Fibroblast of pulmonary artery (primary cell): ENCODE data around the gene FOXRED1.
A peak's percentile ranks its signal among the peaks of the same experiment; 100 is the strongest.

Source experiments
- DNase-seq: peaks from one replicate; pipeline ENCODE4 v3.0.0-alpha.2; 2010; ENCODE audit warnings: low read depth
- H3K4me3 ChIP-seq: replicated peaks from 2 replicates; pipeline ENCODE4 v1.5.1; 2011; ENCODE audit warnings: low read depth, mild to moderate bottlenecking, control low read depth, low read length, moderate library complexity
- CTCF ChIP-seq: IDR thresholded peaks from 2 replicates; pipeline ENCODE4 v1.5.1; 2011; ENCODE audit warnings: mild to moderate bottlenecking, control low read depth, low read length, inconsistent platforms; ENCODE audit errors: missing control alignments

The FOXRED1 gene

GRCh38 chr11:126268361-126268707 lies 620 bp upstream of the FOXRED1 start:
- no peak for DNase-seq
- peak overlapping the region; percentile 97 for H3K4me3 ChIP-seq
- no peak for TF ChIP-seq CTCF

DNA sequence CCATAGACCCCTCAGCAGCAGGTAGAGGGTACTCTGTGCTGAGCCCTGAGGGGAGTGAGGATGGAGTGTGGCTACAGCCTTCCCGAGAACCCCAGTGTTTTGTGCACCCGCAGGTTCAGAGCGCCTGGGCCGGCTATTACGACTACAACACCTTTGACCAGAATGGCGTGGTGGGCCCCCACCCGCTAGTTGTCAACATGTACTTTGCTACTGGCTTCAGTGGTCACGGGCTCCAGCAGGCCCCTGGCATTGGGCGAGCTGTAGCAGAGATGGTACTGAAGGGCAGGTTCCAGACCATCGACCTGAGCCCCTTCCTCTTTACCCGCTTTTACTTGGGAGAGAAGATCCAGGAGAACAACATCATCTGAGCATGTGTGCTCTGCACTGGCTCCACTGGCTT lies 8.4 kb downstream of the FOXRED1 start:
- no peak for DNase-seq
- no peak overlapping the region for H3K4me3 ChIP-seq
- TF ChIP-seq CTCF = no peak

GRCh38 chr11:126277780-126278179 lies 8.8 kb downstream of the FOXRED1 start:
- no peak for TF ChIP-seq CTCF
- DNase-seq = no peak
- no peak overlapping the region for H3K4me3 ChIP-seq

DNA sequence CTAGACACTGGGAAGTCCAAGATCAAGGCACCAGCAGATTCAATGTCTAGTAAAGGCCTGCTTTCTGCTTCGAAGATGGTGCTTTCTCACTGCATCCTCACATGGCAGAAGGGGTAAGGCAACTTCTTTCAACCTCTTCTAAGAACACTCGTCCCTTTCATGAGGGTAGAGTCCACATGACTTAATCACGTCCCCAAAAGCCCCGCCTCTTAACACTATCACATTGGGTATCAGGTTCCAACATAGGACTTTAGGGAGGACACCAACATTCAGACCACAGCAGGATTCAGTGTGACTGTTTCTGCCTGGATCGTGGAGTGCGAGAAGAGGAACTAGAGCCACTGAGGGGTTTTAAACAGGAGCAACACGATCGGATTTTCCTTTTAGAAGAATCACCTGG lies 10.2 kb downstream of the FOXRED1 start:
- no peak overlapping the region for H3K4me3 ChIP-seq
- TF ChIP-seq CTCF = no peak
- DNase-seq = no peak

DNA sequence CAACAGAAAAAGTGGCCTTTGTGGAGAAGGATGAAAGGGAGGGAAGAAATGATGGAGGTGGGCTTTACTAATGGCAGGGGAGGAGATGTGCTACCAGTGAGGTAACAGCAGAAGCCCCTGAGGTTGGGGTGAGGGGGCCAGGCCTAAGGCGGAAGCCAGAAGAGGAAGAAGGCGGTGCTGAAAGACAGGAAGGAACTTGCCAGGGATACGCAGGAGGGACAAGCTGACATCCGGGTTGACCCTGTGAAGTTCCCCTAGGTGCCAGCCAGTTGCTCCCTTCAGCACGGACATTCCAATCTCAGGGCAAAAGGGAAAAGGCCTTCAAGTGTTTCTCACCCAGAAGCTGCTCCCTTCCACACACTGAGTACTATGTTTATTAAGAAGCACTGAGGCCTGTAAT lies 11.6 kb downstream of the FOXRED1 start:
- H3K4me3 ChIP-seq = no peak overlapping the region
- DNase-seq = no peak
- no peak for TF ChIP-seq CTCF

- no peak for TF ChIP-seq CTCF
- no peak for DNase-seq
- no peak overlapping the region for H3K4me3 ChIP-seq
Measured at GRCh38 chr11:126281245-126281644, 12.3 kb downstream of the FOXRED1 start.

DNA sequence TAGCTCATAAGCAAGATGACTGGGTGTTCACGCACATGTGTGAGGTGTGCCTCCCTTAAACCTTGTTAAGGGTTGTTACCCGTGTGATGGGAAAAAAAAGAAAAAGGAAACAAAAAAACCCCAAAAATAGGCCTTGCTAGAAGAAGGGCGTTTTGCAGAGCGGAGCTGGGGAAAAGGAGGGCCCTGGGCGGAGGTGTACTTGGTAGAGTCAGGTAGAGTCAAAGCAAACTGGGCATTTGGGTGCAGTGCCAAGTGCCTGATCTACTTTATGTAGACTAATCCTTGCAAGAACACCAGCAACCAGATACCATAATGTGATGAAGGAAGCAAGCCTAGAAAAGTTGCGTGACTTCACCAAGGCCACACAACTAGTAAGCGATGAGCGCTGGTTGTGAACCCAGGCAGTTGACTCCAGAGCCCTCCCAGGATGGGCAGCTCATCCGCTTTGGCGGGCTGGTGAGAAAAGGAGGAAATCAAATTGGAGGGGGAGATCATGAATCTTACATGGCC lies 12.8 kb downstream of the FOXRED1 start:
- no peak for DNase-seq
- no peak for TF ChIP-seq CTCF

More for the DNA sequence above, 12.8 kb downstream of the FOXRED1 start:
- H3K4me3 ChIP-seq = no peak overlapping the region
